Endometrial microvascular endothelial cells (primary cell): ENCODE results near the gene ANKDD1A. TPM values are rescaled to one million over a fixed set of nuclear protein-coding genes. Genes with fewer than 3 reads are reported as not detected.

Experiments
- in situ Hi-C: cut with HindIII; loops from 2 replicates; pipeline ENCODE4 v1.10.0; 2017; ENCODE audit warnings: low sequenced_read_pairs, low pct_unique_long_range_greater_than_20kb; ENCODE audit errors: inconsistent ontology term
- total RNA-seq: library from RNA; depleted of rRNA; stranded (reverse); fragments of >200 nt; gene quantifications from one replicate; pipeline ENCODE4 v1.2.3, GENCODE V29; 2015; ENCODE audit errors: inconsistent ontology term

ANKDD1A gene
- total RNA-seq, 1 donor from 2014 or later: 3.2 TPM

DNA sequence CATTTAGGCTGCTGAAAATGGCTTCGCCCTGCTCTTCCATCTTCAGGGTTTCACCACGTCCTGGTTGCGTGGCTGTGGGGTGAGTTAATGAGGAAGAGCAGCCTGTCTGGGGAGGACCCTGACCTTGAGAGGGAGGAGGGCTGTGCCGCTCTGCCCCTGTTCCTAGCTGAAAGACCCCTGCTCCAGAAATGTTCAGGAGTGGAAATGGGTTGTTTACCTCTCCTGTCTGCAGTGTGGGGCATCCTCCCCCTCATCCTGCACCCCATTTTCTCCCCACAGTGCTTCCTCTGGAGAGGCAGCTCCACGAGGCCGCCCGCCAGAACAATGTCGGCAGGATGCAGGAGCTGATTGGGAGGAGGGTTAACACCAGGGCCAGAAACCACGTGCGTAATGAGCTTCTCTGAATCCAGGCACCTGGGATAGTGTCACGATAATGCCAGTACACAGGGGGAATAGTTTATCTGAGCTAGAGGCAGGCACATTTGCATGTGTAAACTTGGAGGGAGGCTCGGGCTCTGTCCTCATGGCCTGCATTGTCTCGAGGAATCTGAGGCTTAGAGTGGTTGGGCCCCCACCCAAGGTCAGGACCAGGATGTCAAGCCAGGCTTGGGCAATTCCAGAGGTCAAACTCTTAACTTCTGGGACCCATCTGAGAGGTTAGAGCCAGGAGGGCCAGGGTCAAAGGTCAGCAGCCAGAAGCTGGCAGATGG, 4.0 kb downstream of the ANKDD1A start:
- in situ Hi-C loops: no loop called here

DNA sequence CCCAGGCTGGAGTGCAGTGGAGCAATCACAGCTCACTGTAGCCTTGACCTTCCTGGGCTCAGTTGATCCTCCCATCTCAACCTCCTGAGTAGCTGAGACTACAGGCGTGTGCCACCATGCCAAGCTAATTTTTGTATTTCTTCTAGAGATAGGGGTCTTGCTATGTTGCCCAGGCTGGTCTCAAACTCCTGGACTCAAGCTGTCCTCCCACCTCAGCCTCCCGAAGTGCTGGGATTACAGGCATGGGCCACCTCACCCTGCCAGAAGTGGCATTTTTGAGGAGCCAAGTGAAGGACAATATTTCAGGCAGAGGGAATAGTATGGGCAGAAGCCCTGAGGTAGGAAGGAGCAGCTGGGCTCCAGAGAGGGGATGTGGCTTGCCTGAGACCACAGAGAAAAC, 4.7 kb downstream of the ANKDD1A start:
- in situ Hi-C loops: no loop called here

- in situ Hi-C loops: no loop called here
Observed at GRCh38 chr15:64917211-64917610, 5.5 kb downstream of the ANKDD1A start.

DNA sequence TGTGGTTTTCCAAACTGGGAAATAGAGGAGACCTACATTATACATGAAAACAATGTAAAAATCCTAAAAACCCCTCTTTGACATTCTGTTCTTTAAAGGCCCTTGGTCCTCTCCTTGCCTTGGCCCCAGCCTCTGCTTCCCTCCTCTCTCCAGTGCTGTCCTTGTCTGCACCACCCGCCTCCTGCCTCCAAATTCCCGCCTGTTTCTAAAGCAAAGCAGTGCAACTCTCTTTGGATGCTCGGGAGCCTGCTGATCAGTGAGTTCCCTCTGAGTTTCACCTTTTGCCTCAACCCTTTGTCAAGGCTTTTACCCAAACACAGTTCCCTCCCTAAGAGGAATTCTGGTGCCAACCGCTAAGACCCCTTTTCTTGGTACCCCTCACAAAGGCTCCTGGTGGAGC, 8.0 kb downstream of the ANKDD1A start:
- in situ Hi-C loops: no loop called here

- in situ Hi-C loops: no loop called here
Observed at GRCh38 chr15:64921711-64922110, 10.0 kb downstream of the ANKDD1A start.

DNA sequence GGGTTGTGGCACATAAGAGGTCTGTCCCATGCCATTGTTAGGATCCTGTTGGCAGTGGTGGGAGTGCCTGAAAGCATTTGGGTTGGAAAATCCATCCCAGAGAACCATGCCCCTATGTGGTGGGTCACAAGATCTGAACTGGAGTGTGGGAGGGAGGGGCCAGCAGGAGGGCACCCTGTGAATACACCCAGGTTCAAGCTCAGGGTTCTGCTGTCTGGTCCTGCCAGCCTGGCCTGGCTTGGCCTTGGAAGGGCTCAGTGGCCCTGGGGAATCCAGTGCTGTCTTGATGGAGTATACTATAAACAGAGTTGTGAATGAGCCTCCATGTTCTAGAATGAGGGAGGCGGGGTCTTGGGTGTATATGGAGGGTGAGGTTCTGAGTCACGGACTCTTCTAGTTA, 11.8 kb downstream of the ANKDD1A start:
- in situ Hi-C loops: no loop called here

DNA sequence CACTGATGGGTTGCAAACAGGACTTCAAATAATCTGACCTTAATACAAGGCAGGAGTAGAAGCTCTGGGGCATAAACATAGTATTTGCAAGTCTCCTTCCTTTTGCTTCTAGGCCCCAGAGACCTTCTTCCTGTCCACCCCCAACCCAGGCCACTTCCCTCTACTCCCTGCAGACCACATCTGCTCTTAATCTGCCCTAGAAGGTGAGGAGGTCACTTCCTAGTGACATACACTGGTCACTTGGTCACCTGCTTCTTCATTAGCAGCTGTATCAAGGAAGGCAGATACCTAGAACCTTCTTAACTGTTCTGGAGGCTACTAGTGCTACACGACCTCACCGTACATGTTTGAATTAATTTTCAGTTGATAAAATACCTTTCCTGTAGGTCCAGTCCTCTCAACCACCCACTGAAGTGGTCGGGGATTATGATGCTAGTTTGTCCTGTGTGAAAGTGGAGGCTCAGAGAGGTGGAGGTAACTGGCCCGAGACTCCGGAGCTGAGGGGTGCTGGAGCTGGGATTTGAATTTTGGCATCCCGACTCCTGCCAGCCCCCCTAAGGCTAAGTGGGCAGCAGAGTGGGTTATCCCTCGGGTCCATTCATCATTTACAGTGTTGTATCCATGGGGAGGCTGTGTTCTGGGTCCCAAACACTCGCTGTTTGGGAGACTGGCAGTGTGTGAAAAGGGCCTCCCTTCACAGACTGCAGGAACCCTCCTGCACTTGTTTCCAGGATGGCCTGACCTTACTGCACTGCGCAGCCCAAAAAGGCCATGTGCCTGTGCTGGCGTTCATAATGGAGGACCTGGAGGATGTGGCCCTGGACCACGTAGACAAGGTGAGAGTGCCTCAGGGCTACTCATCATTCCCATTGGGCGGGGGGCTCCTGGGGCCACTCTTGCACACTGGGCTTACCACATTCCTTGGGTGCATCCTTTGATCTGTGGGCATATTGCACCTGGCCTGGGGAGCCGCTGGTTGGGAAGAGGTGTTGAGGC, 13.9 kb downstream of the ANKDD1A start:
- in situ Hi-C loops: no loop called here

- in situ Hi-C loops: no loop called here
Observed at GRCh38 chr15:64926661-64927060, 15.0 kb downstream of the ANKDD1A start.

DNA sequence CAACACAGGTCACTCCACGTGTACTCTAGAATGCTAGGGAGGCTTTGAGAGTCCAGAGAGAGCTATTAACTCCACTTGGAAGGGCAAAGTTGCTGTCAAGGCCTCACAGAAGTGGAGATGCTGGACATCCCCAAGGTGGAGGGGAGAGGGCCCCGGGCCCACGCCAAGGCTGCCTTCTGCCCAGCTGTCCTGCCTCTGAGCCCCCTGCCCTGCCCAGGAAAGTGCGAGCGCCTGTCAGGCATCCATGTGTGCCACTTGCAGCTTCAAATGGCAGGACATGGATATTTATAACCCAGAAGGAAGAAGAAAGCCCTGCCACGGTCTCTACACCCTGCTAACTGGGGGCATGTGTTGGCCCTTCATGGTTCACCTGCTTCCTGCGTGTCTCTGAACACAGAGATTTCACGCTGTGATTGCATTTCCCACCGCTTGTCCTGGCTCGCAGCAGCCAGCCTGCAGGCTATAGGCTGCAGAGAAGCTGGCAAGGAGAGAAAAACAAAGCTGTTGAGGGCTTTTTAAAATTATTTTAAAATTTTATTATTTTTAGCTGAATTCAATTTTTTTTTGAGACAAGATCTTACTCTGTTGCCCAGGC, 17.0 kb downstream of the ANKDD1A start:
- in situ Hi-C loops: no loop called here

GRCh38 chr15:64930019-64930652, 18.4 kb downstream of the ANKDD1A start:
- in situ Hi-C loops: no loop called here

DNA sequence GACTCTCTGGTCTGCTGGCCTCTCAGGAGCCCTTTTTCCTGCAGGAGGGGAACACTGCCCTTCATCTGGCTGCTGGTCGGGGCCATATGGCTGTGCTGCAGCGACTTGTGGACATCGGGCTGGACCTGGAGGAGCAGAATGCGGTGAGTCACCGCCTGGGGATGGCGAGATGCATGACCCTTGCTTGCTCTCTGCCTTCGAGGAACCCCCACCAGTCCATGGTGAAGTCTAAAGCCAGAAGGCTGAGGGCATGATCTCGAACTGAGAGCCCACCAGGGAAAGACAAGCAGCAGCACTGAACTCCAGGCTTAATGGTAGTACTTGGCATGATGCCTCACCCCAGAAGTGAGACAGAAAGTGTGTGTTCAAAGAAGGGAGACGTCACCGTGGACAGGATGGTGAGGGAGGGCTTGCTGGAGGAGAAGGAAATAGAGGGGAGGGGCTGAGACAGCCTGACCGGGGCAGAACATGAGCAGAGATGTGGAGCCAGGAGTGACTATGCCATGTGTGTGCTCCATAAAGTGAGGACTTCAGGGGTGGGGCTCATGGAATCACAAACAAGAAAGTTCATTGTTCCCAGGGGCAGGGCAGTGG, 19.2 kb downstream of the ANKDD1A start:
- in situ Hi-C loops: no loop called here

DNA sequence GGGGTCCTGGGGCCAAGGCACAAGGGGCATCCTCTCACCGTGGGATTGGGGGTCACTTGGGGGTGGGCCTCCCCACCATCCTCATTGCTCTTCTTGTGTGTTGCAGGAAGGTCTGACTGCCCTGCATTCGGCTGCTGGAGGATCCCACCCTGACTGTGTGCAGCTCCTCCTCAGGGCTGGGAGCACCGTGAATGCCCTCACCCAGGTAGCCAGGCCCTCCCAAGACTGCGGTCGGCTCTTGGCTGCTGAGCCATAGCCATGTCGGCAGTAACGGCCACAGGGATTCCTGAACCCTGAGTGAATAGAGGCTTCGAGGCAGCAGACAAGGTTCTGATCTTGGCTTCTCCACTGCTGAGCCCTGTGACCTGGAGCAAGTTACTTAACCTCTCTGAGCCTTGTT, 19.7 kb downstream of the ANKDD1A start:
- in situ Hi-C loops: no loop called here

- in situ Hi-C loops: no loop called here
Observed at GRCh38 chr15:64934023-64934422, 22.3 kb downstream of the ANKDD1A start.

DNA sequence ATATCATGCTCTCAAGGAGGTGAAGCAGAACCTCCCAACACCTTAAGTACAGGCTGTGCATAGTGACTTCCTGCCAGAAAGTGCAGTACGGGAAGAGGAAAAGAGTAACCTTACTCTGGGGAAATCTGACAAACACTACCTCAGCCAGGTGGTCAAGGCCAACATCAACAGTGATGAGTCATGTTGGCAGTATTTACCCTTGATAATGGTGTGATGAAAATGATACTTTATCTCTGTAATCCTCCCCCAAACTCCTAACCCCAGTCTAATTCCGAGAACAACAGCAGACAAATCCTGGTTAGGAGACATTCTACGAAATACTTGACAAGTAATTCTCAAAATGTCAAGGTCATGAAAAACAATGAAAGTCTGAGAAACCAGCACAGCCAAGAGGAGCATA, 26.5 kb downstream of the ANKDD1A start:
- in situ Hi-C loops: no loop called here

DNA sequence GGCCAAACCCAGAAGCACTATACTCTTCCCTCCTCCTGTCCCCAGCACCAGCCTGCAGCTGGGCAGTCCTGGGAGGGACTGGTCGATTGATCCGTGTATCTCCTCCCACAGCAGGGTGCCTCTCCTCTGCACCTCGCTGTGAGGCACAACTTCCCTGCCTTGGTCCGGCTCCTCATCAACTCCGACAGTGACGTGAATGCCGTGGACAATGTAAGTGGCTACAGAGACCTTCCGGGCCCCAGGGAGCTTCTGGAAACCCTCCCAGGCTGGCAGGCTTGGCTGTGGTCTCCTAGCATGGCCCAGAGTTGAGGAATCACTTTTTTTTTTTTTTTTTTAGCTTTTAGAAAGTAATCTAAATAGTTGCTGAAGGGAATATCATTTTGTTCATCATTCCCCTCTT, 30.7 kb downstream of the ANKDD1A start:
- in situ Hi-C loops: no loop called here

DNA sequence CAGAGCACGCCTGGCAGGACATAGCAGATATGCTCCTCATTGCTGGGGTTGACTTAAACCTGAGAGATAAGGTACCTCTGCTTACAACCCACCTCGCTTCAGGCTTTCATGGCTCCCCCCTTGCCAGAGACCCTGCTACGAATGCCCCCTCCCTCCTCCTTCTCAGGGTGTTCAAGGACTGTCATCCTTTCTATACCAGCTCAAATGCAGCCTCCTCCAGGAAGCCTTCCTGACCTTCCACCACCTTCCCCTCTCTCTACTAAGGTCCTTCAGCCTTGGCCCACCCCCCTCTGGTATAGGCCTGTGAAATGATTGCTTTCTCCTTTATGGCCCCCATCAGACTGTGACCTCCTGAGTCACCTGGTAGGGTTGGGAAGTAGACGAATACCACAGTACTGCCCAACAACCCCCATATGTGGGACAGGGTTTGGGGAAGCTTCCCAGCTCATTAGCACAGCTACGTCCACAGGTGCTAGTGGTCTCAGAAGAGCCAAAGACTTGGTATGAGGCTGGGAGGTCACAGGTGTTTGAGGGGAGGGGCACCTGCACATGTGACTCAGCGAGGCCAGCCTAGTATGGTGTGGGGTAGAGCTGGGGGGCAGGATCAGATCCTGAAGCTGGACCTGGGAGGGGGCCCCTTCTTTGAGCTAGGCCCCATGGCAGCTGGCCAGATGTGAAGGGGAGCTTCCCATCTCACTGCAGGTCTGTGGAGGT, 32.0 kb downstream of the ANKDD1A start:
- in situ Hi-C loops: no loop called here

GRCh38 chr15:64944961-64945360, 33.3 kb downstream of the ANKDD1A start:
- in situ Hi-C loops: no loop called here

DNA sequence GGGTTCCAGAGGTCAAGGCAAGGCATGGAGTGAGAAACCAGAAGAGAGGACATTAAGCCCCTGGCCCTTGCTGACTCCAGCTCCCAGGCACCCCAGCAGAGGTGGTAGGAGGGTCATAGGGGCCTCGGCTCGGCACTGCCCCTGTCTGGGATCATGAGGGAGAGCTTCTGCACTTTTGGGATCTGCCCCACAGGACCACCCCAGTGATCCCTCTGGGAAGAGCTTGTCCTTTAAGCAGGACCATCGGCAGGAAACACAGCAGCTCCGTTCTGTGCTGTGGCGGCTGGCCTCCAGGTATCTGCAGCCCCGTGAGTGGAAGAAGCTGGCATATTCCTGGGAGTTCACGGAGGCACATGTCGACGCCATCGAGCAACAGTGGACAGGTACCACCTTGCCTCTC, 35.5 kb downstream of the ANKDD1A start:
- in situ Hi-C loops: no loop called here
